Activated CD8-positive, alpha-beta memory T cell treated with anti-CD3 and anti-CD28 coated beads for 36 hours (primary cell): Measurements from ENCODE around the gene VEGFD. TPM values are rescaled to one million over a fixed set of nuclear protein-coding genes. Genes with fewer than 3 reads are reported as not detected.
"Not testable (repeated sequence)": the region's sequence is repeated elsewhere in the genome, so short reads cannot be mapped to it uniquely, and the experiment has no call there.

Experiments
- CTCF ChIA-PET: fragments of 350-600 bp; sonication (Branson Sonifier 250); formaldehyde crosslinking; loops from one replicate; lab custom pipeline; 2021; ENCODE audit warnings: antibody characterized with exemption; lab: Charles Lee
- POLR2A ChIA-PET: fragments of 350-600 bp; sonication (Branson Sonifier 250); formaldehyde crosslinking; loops from one replicate; lab custom pipeline; 2021; ENCODE audit warnings: antibody characterized with exemption; lab: Charles Lee
- total RNA-seq, 2 experiments: library from RNA; stranded (reverse); gene quantifications; one replicate each; pipeline ENCODE4 v1.2.3, GENCODE V29; 2021

Gene VEGFD
- total RNA-seq, 2 experiments from 2014 or later, result not detected

GRCh38 chrX:15319075-15319474 is 65.1 kb downstream of the VEGFD start:
- ChIA-PET CTCF (no interaction called here), POLR2A (no interaction called here)

GRCh38 chrX:15315509-15315908 is 68.7 kb downstream of the VEGFD start, which contains the start of gene ASB11:
Gene ASB11 (minus strand): TSS chrX:15315640. CDS start chrX:15315605, 35 bp downstream.
- POLR2A ChIA-PET, result no interaction called here
- CTCF ChIA-PET, result no interaction called here

GRCh38 chrX:15314472-15314871 is 69.7 kb downstream of the VEGFD start:
- CTCF ChIA-PET, result no interaction called here
- POLR2A ChIA-PET, result no interaction called here

- ChIA-PET POLR2A (no interaction called here), CTCF (no interaction called here)
These were observed 73.1 kb downstream of the VEGFD start for GRCh38 chrX:15311119-15311518.

- CTCF ChIA-PET, result no interaction called here
- POLR2A ChIA-PET, result no interaction called here
These were observed 74.1 kb downstream of the VEGFD start for GRCh38 chrX:15310117-15310516.

- POLR2A ChIA-PET, CTCF ChIA-PET: not testable (repeated sequence)
These were observed 78.3 kb downstream of the VEGFD start for GRCh38 chrX:15305899-15306298.

- POLR2A ChIA-PET, result no interaction called here
These were observed 82.3 kb downstream of the VEGFD start for GRCh38 chrX:15301924-15302323.

GRCh38 chrX:15299941-15300851 is 84.0 kb downstream of the VEGFD start:
- CTCF ChIA-PET, result interaction anchor here (0.6 kb wide), 1 partner anchor 274 kb away, joined by 3 read pairs; no protein-coding TSS in a partner anchor
- POLR2A ChIA-PET, result no interaction called here

More at GRCh38 chrX:15301924-15302323, 82.3 kb downstream of the VEGFD start:
- CTCF ChIA-PET, result no interaction called here

GRCh38 chrX:15298780-15299179 is 85.4 kb downstream of the VEGFD start:
- ChIA-PET POLR2A (no interaction called here), CTCF (no interaction called here)

GRCh38 chrX:15298201-15298600 is 86.0 kb downstream of the VEGFD start:
- CTCF ChIA-PET, result no interaction called here
- POLR2A ChIA-PET, result no interaction called here

Other genes starting within 250 kb of the VEGFD start
- under 1 TPM in 1 of 2 experiments, not detected in 1; 0.23 TPM for gene ASB9, start 114.3 kb downstream of the VEGFD start, total RNA-seq
- not detected for gene ASB11, start 68.8 kb downstream of the VEGFD start, total RNA-seq
- 10 to 100 TPM; 31.0 to 31.5 TPM for gene PIGA, start 48.9 kb downstream of the VEGFD start, total RNA-seq
- 1 to 10 TPM; 1.7 to 2.1 TPM for gene PIR, start 108.9 kb upstream of the VEGFD start, total RNA-seq
- gene BMX, start 116.4 kb upstream of the VEGFD start, total RNA-seq, result not detected
- gene ACE2, start 216.5 kb upstream of the VEGFD start, total RNA-seq, result not detected